SK-N-SH (cell line): Measurements from ENCODE around the gene WARS2.

Experiments used
- CTCF ChIP-seq: fragments of 200-600 bp; sonication (generic); IDR thresholded peaks from 2 replicates; pipeline ENCODE4 v1.6.1; 2017; ENCODE audit warnings: antibody characterized with exemption, mild to moderate bottlenecking, moderate library complexity
- EP300 ChIP-seq, 2 experiments: IDR thresholded peaks; 2 replicates each; pipeline versions ENCODE4 v1.4.0 to v1.6.1; 2012; ENCODE audit warnings: borderline replicate concordance in 1 of 2, low read depth in 1 of 2, low read length in 1 of 2
- POLR2AphosphoS5 ChIP-seq: IDR thresholded peaks from 2 replicates; pipeline ENCODE4 v1.6.1; 2012; ENCODE audit warnings: low read depth, low read length

- TF ChIP-seq EP300 (IDR thresholded peaks at IDR 0.05; ENCODE audit: borderline replicate concordance in 1 of 2, low read depth in 1 of 2, low read length in 1 of 2) (no peak), CTCF (no peak), POLR2AphosphoS5 (no peak)
Measured at GRCh38 chr1:119163396-119163795, 22.9 kb upstream of the WARS2 start.
